ENCODE data around the gene SMLR1. TPM values are rescaled to one million over a fixed set of nuclear protein-coding genes. Genes with fewer than 3 reads are reported as not detected.

Gene SMLR1
- total and polyA plus RNA-seq, 9 of the 15 experiments (the other 6 are each of a cell fraction or from before 2014, with no cell fraction given): not detected

GRCh38 chr6:130847001-130847910 lies 20.1 kb downstream of the SMLR1 start:
- in situ Hi-C loops (cut with MboI): no loop called here
- Histone ChIP-seq H2AFZ (ENCODE audit: low read depth, low read length) (no peak overlapping the region), H3K9me3 (replicated peaks; ENCODE audit: control insufficient read depth, insufficient read depth, low read depth, low read length) (no peaks in the 10 kb centered on the region), H3K4me2 (ENCODE audit: insufficient read depth, low read length) (no peak overlapping the region), H3K9me1 (ENCODE audit: control insufficient read depth, insufficient read depth, low read length) (no peaks in the 10 kb centered on the region), H3K9ac (ENCODE audit: insufficient read depth in 1 of 2, low read depth in 2 of 2, low read length in 2 of 2) (no peak overlapping the region), H3K27me3 (ENCODE audit: control insufficient read depth in 2 of 2, insufficient read depth in 2 of 2, low read length in 2 of 2) (no peaks in the 10 kb centered on the region), H3K4me1 (replicated peaks in 1 of 2; ENCODE audit: control insufficient read depth in 2 of 2, insufficient read depth in 2 of 2, low read length in 2 of 2) (no peaks in the 10 kb centered on the region), H3K4me3 (no peak overlapping the region), H3K79me2 (ENCODE audit: control insufficient read depth, insufficient read depth, low read length) (no peaks in the 10 kb centered on the region), H3K36me3 (ENCODE audit: control insufficient read depth, insufficient read depth, low read length) (no peaks in the 10 kb centered on the region), H3K27ac (ENCODE audit: extremely low read depth, low read depth, low read length) (no peak overlapping the region), H4K20me1 (replicated peaks; ENCODE audit: control insufficient read depth, insufficient read depth, low read length) (no peaks in the 10 kb centered on the region)
- ChIA-PET POLR2A (no interaction called here), CTCF (ENCODE audit: low intra/inter-chr PET ratio) (no interaction called here)
- intact Hi-C loops (cut with micrococcal nuclease): loop anchor here (10.0 kb wide), 1 partner anchor 812 kb away; no protein-coding TSS in a partner anchor
- WGBS (ENCODE audit: insufficient coverage, low coverage, missing lambda C conversion rate): 25% methylated on average over 7 of the region's 7 CpGs
- no TSS peak for BruUV-seq (replicated peaks)
- ATAC-seq (no peak), FAIRE-seq (no peak), DNase-seq (ENCODE audit: extremely low read depth in 1 of 4, low spot score in 3 of 4) (no peak)
- TF ChIP-seq ZNF592 (IDR thresholded peaks at IDR 0.05) (no peak), ARNT (IDR thresholded peaks at IDR 0.05) (no peak), PRMT5 (CRISPR knock-in tag; IDR thresholded peaks at IDR 0.05) (no peak), ELF1 (tag; IDR thresholded peaks at IDR 0.05) (no peak), HNRNPLL (IDR thresholded peaks at IDR 0.05; ENCODE audit: low read depth, low read length, poor library complexity, severe bottlenecking) (no peak), SRSF1 (IDR thresholded peaks at IDR 0.05; ENCODE audit: low read depth, low read length) (no peak), GATAD2B (IDR thresholded peaks at IDR 0.05; ENCODE audit: borderline replicate concordance) (no peak), ZNF318 (IDR thresholded peaks at IDR 0.05; ENCODE audit: borderline replicate concordance in 1 of 2, low read depth in 1 of 2) (no peak), HIVEP1 (CRISPR knock-in tag; IDR thresholded peaks at IDR 0.05) (no peak)

All from K562 (cell line).